Activated CD4-positive, CD25-positive, alpha-beta regulatory T cell treated with anti-CD3 and anti-CD28 coated beads, Interleukin-2, amount 50 U/mL, for 24 hours (primary cell): ENCODE results near the gene HOXB13.

Experiments
- ATAC-seq, 2 donors: fragments of 150-1000 bp; cut with Tn5 transposase; one replicate each; pipeline ENCODE4 v1.10.0; 2021; ENCODE audit warnings: mild to moderate bottlenecking in 1 of 2, moderate library complexity in 1 of 2

The HOXB13 gene

GRCh38 chr17:48728232-48729231 lies at the start of gene HOXB13:
Gene HOXB13 (minus strand): TSS chr17:48728750. CDS start chr17:48728593, 157 bp downstream.
- no peak for ATAC-seq

- ATAC-seq = no peak
These were observed 48.1 kb upstream of the HOXB13 start for GRCh38 chr17:48776602-48777001.

GRCh38 chr17:48773245-48773644 lies 44.7 kb upstream of the HOXB13 start:
- ATAC-seq = no peak

- no peak for ATAC-seq
These were observed 42.4 kb upstream of the HOXB13 start for GRCh38 chr17:48770954-48771353.

- ATAC-seq = no peak
These were observed 40.6 kb upstream of the HOXB13 start for GRCh38 chr17:48769009-48769675.

GRCh38 chr17:48767263-48767774 lies 38.8 kb upstream of the HOXB13 start:
- no peak for ATAC-seq

GRCh38 chr17:48761114-48761513 lies 32.6 kb upstream of the HOXB13 start:
- ATAC-seq = no peak

GRCh38 chr17:48760411-48760810 lies 31.9 kb upstream of the HOXB13 start:
- ATAC-seq = no peak

GRCh38 chr17:48759288-48759687 lies 30.7 kb upstream of the HOXB13 start:
- ATAC-seq = no peak

GRCh38 chr17:48757524-48757961 lies 29.0 kb upstream of the HOXB13 start:
- no peak for ATAC-seq

GRCh38 chr17:48756830-48757251 lies 28.3 kb upstream of the HOXB13 start:
- no peak for ATAC-seq

GRCh38 chr17:48755356-48755755 lies 26.8 kb upstream of the HOXB13 start:
- no peak for ATAC-seq

- ATAC-seq = no peak
These were observed 26.1 kb upstream of the HOXB13 start for GRCh38 chr17:48754500-48755261.

GRCh38 chr17:48753794-48754499 lies 25.4 kb upstream of the HOXB13 start:
- no peak for ATAC-seq

- no peak for ATAC-seq
These were observed 24.1 kb upstream of the HOXB13 start for GRCh38 chr17:48752399-48753288.

- ATAC-seq = no peak
These were observed 23.3 kb upstream of the HOXB13 start for GRCh38 chr17:48751733-48752398.

- no peak for ATAC-seq
These were observed 22.6 kb upstream of the HOXB13 start for GRCh38 chr17:48751172-48751571.

- ATAC-seq = no peak
These were observed 21.3 kb upstream of the HOXB13 start for GRCh38 chr17:48749621-48750553.
